Measurements from ENCODE around the gene RAB11FIP2. TPM values are rescaled to one million over a fixed set of nuclear protein-coding genes. Genes with fewer than 3 reads are reported as not detected.

Gene RAB11FIP2
- total RNA-seq, 1 experiment from 2014 or later, result 18.4 TPM

- H3K4me1 ChIP-seq (ENCODE audit: insufficient read depth, low read length), result peaks cover 6% of the 10 kb centered on the region
- H2BK12ac ChIP-seq (ENCODE audit: insufficient read length, low read depth, low read length), result no peak overlapping the region
- no peak overlapping the region for H2BK5ac ChIP-seq (ENCODE audit: insufficient read length, low read length)
- H3T11ph ChIP-seq (ENCODE audit: low read length), result no peak overlapping the region
- H3K9ac ChIP-seq (ENCODE audit: extremely low read depth, insufficient read length, low read length), result no peak overlapping the region
- peak overlapping the region in 1 of 3 experiments; percentile 3; a peak in 1 of 7 replicates for H3K27ac Mint-ChIP-seq
- no peak overlapping the region for H3K23ac ChIP-seq (ENCODE audit: insufficient read length, low read depth, low read length)
- no peak overlapping the region for H3K4ac ChIP-seq (ENCODE audit: low read depth, low read length)
- H3K4me2 ChIP-seq (ENCODE audit: insufficient read depth, insufficient read length, low read length), result no peak overlapping the region
- H3K18ac ChIP-seq (ENCODE audit: insufficient read length, low read depth, low read length), result no peak overlapping the region
- no peaks in the 10 kb centered on the region for H4K20me1 ChIP-seq (ENCODE audit: control insufficient read depth, insufficient read depth, insufficient read length)
- H2BK15ac ChIP-seq (ENCODE audit: low read depth, low read length), result no peak overlapping the region
- H3K4me3 Mint-ChIP-seq, result no peak overlapping the region
- H3K4me1 Mint-ChIP-seq, result peaks cover 21 to 32% of the 10 kb centered on the region in 2 experiments
- H4K8ac ChIP-seq (replicated peaks; ENCODE audit: insufficient read length, low read depth, low read length), result no peak overlapping the region
- H4K91ac ChIP-seq (ENCODE audit: insufficient read length, low read depth, low read length), result no peak overlapping the region
- H2BK20ac ChIP-seq (ENCODE audit: low read depth, low read length, poor library complexity, severe bottlenecking), result no peak overlapping the region
- DNase-seq, result no peak
- TF ChIP-seq, protein P1, sequence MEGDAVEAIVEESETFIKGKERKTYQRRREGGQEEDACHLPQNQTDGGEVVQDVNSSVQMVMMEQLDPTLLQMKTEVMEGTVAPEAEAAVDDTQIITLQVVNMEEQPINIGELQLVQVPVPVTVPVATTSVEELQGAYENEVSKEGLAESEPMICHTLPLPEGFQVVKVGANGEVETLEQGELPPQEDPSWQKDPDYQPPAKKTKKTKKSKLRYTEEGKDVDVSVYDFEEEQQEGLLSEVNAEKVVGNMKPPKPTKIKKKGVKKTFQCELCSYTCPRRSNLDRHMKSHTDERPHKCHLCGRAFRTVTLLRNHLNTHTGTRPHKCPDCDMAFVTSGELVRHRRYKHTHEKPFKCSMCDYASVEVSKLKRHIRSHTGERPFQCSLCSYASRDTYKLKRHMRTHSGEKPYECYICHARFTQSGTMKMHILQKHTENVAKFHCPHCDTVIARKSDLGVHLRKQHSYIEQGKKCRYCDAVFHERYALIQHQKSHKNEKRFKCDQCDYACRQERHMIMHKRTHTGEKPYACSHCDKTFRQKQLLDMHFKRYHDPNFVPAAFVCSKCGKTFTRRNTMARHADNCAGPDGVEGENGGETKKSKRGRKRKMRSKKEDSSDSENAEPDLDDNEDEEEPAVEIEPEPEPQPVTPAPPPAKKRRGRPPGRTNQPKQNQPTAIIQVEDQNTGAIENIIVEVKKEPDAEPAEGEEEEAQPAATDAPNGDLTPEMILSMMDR (conservative IDR thresholded peaks at IDR 0.05), result no peak
- H3K9me3 ChIP-seq (ENCODE audit: control insufficient read depth, low read depth, low read length), result no peaks in the 10 kb centered on the region
- H3K9me3 Mint-ChIP-seq, result no peaks in the 10 kb centered on the region
- H3K79me1 ChIP-seq (ENCODE audit: insufficient read depth, low read depth, low read length, poor library complexity, severe bottlenecking), result no peaks in the 10 kb centered on the region
- H3K27me3 Mint-ChIP-seq (ENCODE audit: low read depth), result no peaks in the 10 kb centered on the region
- no peaks in the 10 kb centered on the region for H3K79me2 ChIP-seq (ENCODE audit: insufficient read depth, low read length)
- H2AK5ac ChIP-seq (ENCODE audit: insufficient read length, low read length), result no peak overlapping the region
- H3K27ac ChIP-seq (ENCODE audit: insufficient read length, low read depth, low read length), result no peak overlapping the region
- no CpG with 5 or more reads among the region's 12 CpGs for WGBS (ENCODE audit: extremely low coverage, insufficient read length, low lambda C conversion rate)
- H4K5ac ChIP-seq (ENCODE audit: insufficient read length, low read depth, low read length), result no peak overlapping the region
- H3K56ac ChIP-seq (ENCODE audit: insufficient read length, low read depth, low read length), result no peak overlapping the region
- no peak overlapping the region for H3K14ac ChIP-seq (ENCODE audit: insufficient read depth, low read length)
- no peaks in the 10 kb centered on the region for H3K36me3 Mint-ChIP-seq (ENCODE audit: insufficient read depth in 1 of 3, low read depth in 3 of 3)
- H3K23me2 ChIP-seq (ENCODE audit: insufficient read length, low read depth, low read length, poor library complexity, severe bottlenecking), result no peaks in the 10 kb centered on the region
- H3K27me3 ChIP-seq (ENCODE audit: insufficient read depth, low read length), result no peaks in the 10 kb centered on the region
- H2AFZ ChIP-seq (ENCODE audit: low read length), result no peak overlapping the region
- no peak overlapping the region for H2BK120ac ChIP-seq (ENCODE audit: low read depth, low read length, poor library complexity, severe bottlenecking)
Measured at GRCh38 chr10:118017071-118017740, 29.5 kb downstream of the RAB11FIP2 start.
